Pancreas (tissue), 10 donors: ENCODE results near the gene SNRPF. TPM values are rescaled to one million over a fixed set of nuclear protein-coding genes. Genes with fewer than 3 reads are reported as not detected.

Experiments
- ATAC-seq, 4 donors: fragments of 200-7000 bp; cut with Tn5 transposase; one replicate each; pipeline versions ENCODE4 v1.8.0 to v1.9.1; 2020; ENCODE audit warnings: mild to moderate bottlenecking in 4 of 4, moderate library complexity in 4 of 4
- DNase-seq, 6 donors: peaks; one replicate each; pipeline ENCODE4 v3.0.0-alpha.2; 2020
- FAIRE-seq: peaks from 2 replicates; lab custom pipeline; 2012; peaks lifted over from hg19 to GRCh38; lab: Jason Lieb, UNC
- H3K27ac ChIP-seq, 4 donors: fragments of 200-600 bp; sonication (generic); 1 replicate in 3 of 4; 2 replicates in 1 of 4; pipeline versions ENCODE4 v1.5.0 to v1.8.0; 2020
- H3K27me3 ChIP-seq, 4 donors: fragments of 200-600 bp; one replicate each; pipeline ENCODE4 v1.8.0; 2021
- H3K36me3 ChIP-seq, 3 donors: fragments of 200-600 bp; sonication (generic) in 1 of 3; one replicate each; pipeline versions ENCODE4 v1.5.0 to v1.8.0; 2020 to 2021
- H3K4me1 ChIP-seq, 3 donors: fragments of 200-600 bp; one replicate each; pipeline ENCODE4 v1.8.0; 2021
- H3K4me3 ChIP-seq, 4 donors: fragments of 200-600 bp; sonication (generic) in 2 of 4; one replicate each; pipeline versions ENCODE4 v1.5.0 to v1.8.0; 2020 to 2021
- H3K9me3 ChIP-seq, 4 donors: fragments of 200-600 bp; one replicate each; pipeline ENCODE4 v1.8.0; 2021
- WGBS, 2 donors: extraction: QIAGEN DNeasy Blood & Tissue Kit; methylation state at CpG; one replicate each; pipeline ENCODE4 v1.1.7; 2013; 5-methylcytosine and 5-hydroxymethylcytosine counted together
- intact Hi-C, 3 donors: fragments of 100-400 bp; cut with DNase I; formaldehyde crosslinking; loops; one replicate each; pipeline versions ENCODE4 v1.11.1 to v1.14.2; 2022
- polyA plus RNA-seq, 2 donors: library from polyadenylated mRNA; stranded (reverse); fragments of 200-250 nt; gene quantifications; one replicate each; pipeline ENCODE4 v1.2.3, GENCODE V29; 2013
- total RNA-seq, 6 donors: library from RNA; stranded (reverse); fragmentation: NEBNext Ultra II Directional in 4 of 6; extraction: Animal tissue kit (Norgen Biotek cat#: 25700) in 4 of 6; gene quantifications; one replicate each; pipeline versions ENCODE4 v1.2.1 to v1.2.4, GENCODE V29; 2021 to 2023
- TF ChIP-seq, protein P1 (sequence below), 4 donors: fragments of 200-600 bp; sonication (generic) in 3 of 4; IDR thresholded peaks; one replicate each; pipeline versions ENCODE4 v1.5.0 to v1.8.0; 2021; ENCODE audit warnings: antibody characterized with exemption in 4 of 4
- donor health status: healthy with polysubstance abuse.
- donor health status: DM: no; HTN: no; CAD: no; lungs with moderate emphysema.
- donor health status: DM: no; HTN: no; CAD: no.
- donor health status: control.
- donor health status: control.
- donor health status: Bipolar disorder and iron deficiency.
- donor health status: DM: yes; HTN: yes; CAD: no.
- donor health status: DM: no; HTN: no; CAD: no.
- donor health status: DM: no; HTN: no; CAD: no.
- donor health status: DM: yes; HTN: yes; CAD: no.

The SNRPF gene
- total and polyA plus RNA-seq, 8 donors = 4.8 to 21.7 (median 8.1) TPM

DNA sequence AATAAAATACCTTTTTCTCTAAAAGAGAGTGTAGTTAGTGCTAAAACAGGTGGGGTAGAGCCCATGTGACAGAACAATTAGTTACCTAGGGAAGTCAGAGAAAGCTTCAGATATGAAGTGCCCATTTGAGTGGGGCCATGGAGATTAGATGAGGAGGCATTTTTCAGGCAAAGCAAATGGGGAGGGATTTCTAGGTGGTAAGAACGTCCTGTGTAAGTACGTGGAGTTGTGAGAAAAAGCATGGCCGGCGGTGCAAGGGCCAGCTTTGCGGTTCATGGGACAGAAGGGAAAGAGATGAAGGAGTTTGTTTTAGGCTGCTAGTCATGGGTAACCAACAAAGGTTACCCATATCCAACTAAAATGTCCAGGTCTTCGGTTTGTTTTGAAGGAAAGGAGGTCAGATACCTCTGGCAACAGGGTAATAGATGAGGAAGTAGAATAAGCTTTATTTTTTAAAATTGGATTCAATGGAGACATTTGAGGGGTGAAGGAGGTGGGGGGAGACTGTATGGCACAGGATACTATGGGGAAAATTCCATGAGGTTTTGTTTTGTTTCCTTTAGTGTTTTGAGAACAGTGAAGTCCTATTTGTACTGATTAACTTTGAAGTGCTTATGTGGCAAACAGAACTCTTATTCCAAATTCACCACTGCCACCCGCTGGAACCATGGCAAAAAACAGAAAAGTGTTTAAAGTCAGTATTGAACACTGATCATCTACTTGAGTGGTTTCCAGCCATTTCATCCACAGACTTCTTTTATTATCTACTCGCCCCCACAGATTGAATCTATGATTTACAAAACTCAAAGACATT is 10.0 kb upstream of the SNRPF start:
- H3K27me3 ChIP-seq = no peaks in the 10 kb centered on the region
- WGBS, 2 donors = 48% methylated on average over 8 of the region's 8 CpGs
- H3K9me3 ChIP-seq = no peaks in the 10 kb centered on the region
- TF ChIP-seq, protein P1, sequence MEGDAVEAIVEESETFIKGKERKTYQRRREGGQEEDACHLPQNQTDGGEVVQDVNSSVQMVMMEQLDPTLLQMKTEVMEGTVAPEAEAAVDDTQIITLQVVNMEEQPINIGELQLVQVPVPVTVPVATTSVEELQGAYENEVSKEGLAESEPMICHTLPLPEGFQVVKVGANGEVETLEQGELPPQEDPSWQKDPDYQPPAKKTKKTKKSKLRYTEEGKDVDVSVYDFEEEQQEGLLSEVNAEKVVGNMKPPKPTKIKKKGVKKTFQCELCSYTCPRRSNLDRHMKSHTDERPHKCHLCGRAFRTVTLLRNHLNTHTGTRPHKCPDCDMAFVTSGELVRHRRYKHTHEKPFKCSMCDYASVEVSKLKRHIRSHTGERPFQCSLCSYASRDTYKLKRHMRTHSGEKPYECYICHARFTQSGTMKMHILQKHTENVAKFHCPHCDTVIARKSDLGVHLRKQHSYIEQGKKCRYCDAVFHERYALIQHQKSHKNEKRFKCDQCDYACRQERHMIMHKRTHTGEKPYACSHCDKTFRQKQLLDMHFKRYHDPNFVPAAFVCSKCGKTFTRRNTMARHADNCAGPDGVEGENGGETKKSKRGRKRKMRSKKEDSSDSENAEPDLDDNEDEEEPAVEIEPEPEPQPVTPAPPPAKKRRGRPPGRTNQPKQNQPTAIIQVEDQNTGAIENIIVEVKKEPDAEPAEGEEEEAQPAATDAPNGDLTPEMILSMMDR (IDR thresholded peaks at IDR 0.05) = no peak
- FAIRE-seq (no peak), DNase-seq (peak in 2 of 6 donors; percentile 25 to 34), ATAC-seq (peak; percentile 46 to 94 (median 86))
- H3K4me1 ChIP-seq = no peaks in the 10 kb centered on the region
- no peak overlapping the region for H3K4me3 ChIP-seq
- H3K27ac ChIP-seq = no peak overlapping the region
- no peaks in the 10 kb centered on the region for H3K36me3 ChIP-seq
- intact Hi-C loops = no loop called here

DNA sequence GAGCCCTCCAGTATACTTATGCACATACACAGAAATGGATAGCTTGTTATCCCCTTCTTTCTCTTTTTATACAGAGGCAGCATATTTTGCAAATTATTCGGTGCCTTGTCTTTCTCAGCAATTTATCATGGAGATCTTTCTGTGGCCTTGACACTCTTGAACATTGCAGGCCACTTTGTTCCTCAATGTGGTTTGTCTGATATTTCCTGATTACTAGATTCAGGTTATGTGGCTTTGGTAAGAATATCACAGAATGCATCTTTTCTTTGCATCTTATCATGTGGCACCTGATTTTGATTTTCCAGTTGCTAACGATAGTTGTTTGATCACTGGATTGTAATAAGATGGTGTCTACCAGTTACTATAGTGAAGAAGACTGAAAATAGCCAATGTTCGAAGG is 7.1 kb upstream of the SNRPF start:
- H3K4me3 ChIP-seq = no peak overlapping the region

DNA sequence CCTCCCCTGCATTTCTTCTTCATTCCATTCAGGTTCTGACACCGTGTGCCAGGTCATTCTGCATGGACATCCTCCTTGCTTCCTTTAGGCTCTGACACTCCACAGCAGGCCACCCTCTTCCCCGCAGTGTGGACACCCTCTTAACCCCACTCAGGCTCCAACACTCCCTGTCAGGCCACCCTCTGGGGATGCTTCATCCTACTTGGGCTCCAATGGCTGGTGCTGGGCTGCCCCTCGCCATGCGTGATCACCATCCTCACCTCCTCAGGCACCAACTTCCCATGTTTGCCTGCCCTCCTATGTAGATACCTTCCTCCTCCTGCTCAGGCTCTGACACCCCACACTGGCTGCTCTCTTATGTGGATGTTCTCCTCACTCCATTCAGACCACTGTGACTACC is 6.6 kb upstream of the SNRPF start:
- H3K27ac ChIP-seq = no peak overlapping the region
- TF ChIP-seq, protein P1 (IDR thresholded peaks at IDR 0.05) = no peak
- H3K9me3 ChIP-seq = no peaks in the 10 kb centered on the region
- no peaks in the 10 kb centered on the region for H3K4me1 ChIP-seq
- FAIRE-seq = no peak
- no peak overlapping the region for H3K4me3 ChIP-seq
- no peaks in the 10 kb centered on the region for H3K27me3 ChIP-seq
- no peak for DNase-seq
- 80 to 87% methylated on average over 4 of the region's 4 CpGs for WGBS, 2 donors
- intact Hi-C loops = no loop called here
- no peak for ATAC-seq
- no peaks in the 10 kb centered on the region for H3K36me3 ChIP-seq

More for the DNA sequence above, 7.1 kb upstream of the SNRPF start:
- Histone ChIP-seq H3K27ac (no peak overlapping the region), H3K4me1 (no peaks in the 10 kb centered on the region), H3K36me3 (no peaks in the 10 kb centered on the region), H3K9me3 (no peaks in the 10 kb centered on the region), H3K27me3 (no peaks in the 10 kb centered on the region)
- DNase-seq (no peak), FAIRE-seq (no peak), ATAC-seq (no peak)
- 49 to 59% methylated on average over 3 of the region's 3 CpGs for WGBS, 2 donors
- intact Hi-C loops = no loop called here
- TF ChIP-seq, protein P1 (IDR thresholded peaks at IDR 0.05) = no peak

DNA sequence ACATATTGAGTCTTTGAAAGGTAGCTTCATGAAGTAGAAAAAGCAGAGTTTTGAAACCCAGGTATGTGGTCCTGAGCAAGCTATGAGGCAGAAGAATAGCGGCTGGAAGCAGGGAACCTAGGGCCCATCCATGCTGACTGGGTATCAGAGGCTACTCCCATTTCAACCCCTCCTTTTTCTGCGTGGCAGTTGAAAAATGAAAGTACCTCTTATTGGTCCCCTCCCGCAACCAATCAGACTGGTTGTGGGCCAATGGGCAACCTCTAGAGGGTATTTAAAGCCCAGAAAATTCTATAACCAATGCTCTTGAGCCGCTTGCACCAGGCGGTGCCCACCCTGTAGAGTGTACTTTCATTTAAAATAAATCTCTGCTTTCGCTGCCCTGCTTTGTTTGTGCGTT is 1.6 kb upstream of the SNRPF start:
- no peak for FAIRE-seq
- peaks cover 0 to 9% (median 4%) of the 10 kb centered on the region in 3 donors for H3K4me1 ChIP-seq

More for the DNA sequence above, 1.6 kb upstream of the SNRPF start:
- 89 to 93% methylated on average over 7 of the region's 7 CpGs for WGBS, 2 donors
- TF ChIP-seq, protein P1 (IDR thresholded peaks at IDR 0.05) = no peak
- Histone ChIP-seq H3K27me3 (no peaks in the 10 kb centered on the region), H3K27ac (no peak overlapping the region), H3K4me3 (no peak overlapping the region), H3K9me3 (no peaks in the 10 kb centered on the region), H3K36me3 (peaks cover 0 to 1% (median 0%) of the 10 kb centered on the region in 3 donors)
- ATAC-seq (no peak), DNase-seq (no peak)
- intact Hi-C loops = no loop called here
